CD14-positive monocyte (primary cell): ENCODE measurements around the gene SMYD3. TPM values are rescaled to one million over a fixed set of nuclear protein-coding genes. Genes with fewer than 3 reads are reported as not detected.

Experiments
- DNase-seq, 3 donors: peaks; one replicate each; pipeline ENCODE4 v3.0.0-alpha.2; 2011 to 2022
- H2AFZ ChIP-seq: 2 replicates; pipeline ENCODE4 v1.6.0; 2012; ENCODE audit warnings: mild to moderate bottlenecking, low read depth, low read length, inconsistent platforms; ENCODE audit not compliant: insufficient read depth, poor library complexity, severe bottlenecking
- H3K27ac ChIP-seq, 2 donors: 1 replicate in 1 of 2; 2 replicates in 1 of 2; pipeline ENCODE4 v1.5.1; 2012 to 2013; ENCODE audit warnings: low read length in 2 of 2, control low read depth in 1 of 2, inconsistent platforms in 1 of 2, low read depth in 1 of 2, mild to moderate bottlenecking in 1 of 2
- H3K27me3 ChIP-seq, 2 donors: one replicate each; pipeline versions ENCODE4 v1.6.0 to v1.6.1; 2011 to 2013; ENCODE audit warnings: low read length in 2 of 2; ENCODE audit not compliant: control insufficient read depth in 2 of 2, insufficient read depth in 2 of 2
- H3K36me3 ChIP-seq, 2 donors: replicated peaks in 1 of 2; 1 replicate in 1 of 2; 2 replicates in 1 of 2; pipeline versions ENCODE4 v1.5.1 to v1.6.1; 2012 to 2013; ENCODE audit warnings: low read length in 2 of 2, control low read depth in 1 of 2, inconsistent platforms in 1 of 2, mild to moderate bottlenecking in 1 of 2; ENCODE audit not compliant: insufficient read depth in 2 of 2, control insufficient read depth in 1 of 2
- H3K4me1 ChIP-seq, 2 donors: 1 replicate in 1 of 2; 2 replicates in 1 of 2; pipeline versions ENCODE4 v1.5.1 to v1.6.1; 2012 to 2013; ENCODE audit warnings: low read length in 2 of 2, control low read depth in 1 of 2, inconsistent platforms in 1 of 2, mild to moderate bottlenecking in 1 of 2, moderate library complexity in 1 of 2; ENCODE audit not compliant: insufficient read depth in 2 of 2, control insufficient read depth in 1 of 2
- H3K4me2 ChIP-seq: replicated peaks from 2 replicates; pipeline ENCODE3; 2012; ENCODE audit warnings: low read length, moderate library complexity, mild to moderate bottlenecking; ENCODE audit not compliant: poor library complexity, severe bottlenecking; ENCODE audit errors: extremely low read depth
- H3K4me3 ChIP-seq, 3 experiments: fragments of 200-600 bp in 1 of 3; sonication (generic) in 1 of 3; replicated peaks in 1 of 3; 1 replicate in 2 of 3; 2 replicates in 1 of 3; pipeline ENCODE4 v1.5.1; 2011 to 2013; ENCODE audit warnings: low read length in 3 of 3, mild to moderate bottlenecking in 3 of 3, control low read depth in 2 of 3, low read depth in 2 of 3, inconsistent platforms in 1 of 3, moderate library complexity in 1 of 3
- H3K79me2 ChIP-seq: 2 replicates; pipeline ENCODE4 v1.6.0; 2012; ENCODE audit warnings: mild to moderate bottlenecking, control low read depth, inconsistent platforms, low read length, moderate library complexity; ENCODE audit not compliant: insufficient read depth
- H3K9ac ChIP-seq: 2 replicates; pipeline ENCODE4 v1.6.0; 2017; ENCODE audit warnings: low read length, mild to moderate bottlenecking; ENCODE audit not compliant: insufficient read depth, poor library complexity, severe bottlenecking
- H3K9me3 ChIP-seq, 2 donors: replicated peaks in 1 of 2; 1 replicate in 1 of 2; 2 replicates in 1 of 2; pipeline versions ENCODE4 v1.5.1 to v1.6.1; 2012 to 2013; ENCODE audit warnings: low read length in 2 of 2, control low read depth in 1 of 2; ENCODE audit not compliant: control insufficient read depth in 1 of 2, insufficient read depth in 1 of 2
- H4K20me1 ChIP-seq: 2 replicates; pipeline ENCODE4 v1.6.0; 2012; ENCODE audit warnings: mild to moderate bottlenecking, low read length, control low read depth, moderate library complexity; ENCODE audit not compliant: insufficient read depth
- H3K27ac Mint-ChIP-seq, 7 donors: one replicate each; pipeline ENCODE4 v1.8.0; 2020; ENCODE audit warnings: mild to moderate bottlenecking in 7 of 7, mixed read lengths in 7 of 7, moderate library complexity in 6 of 7, inconsistent platforms in 2 of 7
- H3K27me3 Mint-ChIP-seq, 3 donors: one replicate each; pipeline ENCODE4 v1.8.0; 2021 to 2022; ENCODE audit warnings: low read depth in 3 of 3, mild to moderate bottlenecking in 3 of 3, mixed read lengths in 3 of 3, moderate library complexity in 3 of 3, inconsistent platforms in 1 of 3
- H3K36me3 Mint-ChIP-seq, 2 donors: one replicate each; pipeline ENCODE4 v1.8.0; 2020; ENCODE audit warnings: mixed read lengths in 2 of 2, inconsistent platforms in 1 of 2, mild to moderate bottlenecking in 1 of 2
- H3K4me1 Mint-ChIP-seq: one replicate; pipeline ENCODE4 v1.8.0; 2020; ENCODE audit warnings: mild to moderate bottlenecking, mixed read lengths
- H3K4me3 Mint-ChIP-seq, 2 donors: one replicate each; pipeline ENCODE4 v1.8.0; 2020; ENCODE audit warnings: mild to moderate bottlenecking in 2 of 2, mixed read lengths in 2 of 2, moderate library complexity in 1 of 2
- H3K9me3 Mint-ChIP-seq, 7 donors: one replicate each; pipeline ENCODE4 v1.8.0; 2020 to 2022; ENCODE audit warnings: mixed read lengths in 7 of 7, mild to moderate bottlenecking in 6 of 7, moderate library complexity in 6 of 7, inconsistent platforms in 2 of 7
- WGBS: methylation state at CpG from one replicate; pipeline ENCODE4 v1.1.5; 2013; ENCODE audit warnings: missing lambda C conversion rate; ENCODE audit not compliant: insufficient coverage; 5-methylcytosine and 5-hydroxymethylcytosine counted together
- intact Hi-C, 2 donors: fragments of 100-400 bp; cut with micrococcal nuclease; formaldehyde crosslinking; loops; one replicate each; pipeline versions ENCODE4 v1.15.0 to v1.15.1; 2023
- polyA plus RNA-seq, 3 donors: library from polyadenylated mRNA; depleted of rRNA in 1 of 3; unstranded in 2 of 3; stranded (reverse) in 1 of 3; fragments of 300-500 nt in 2 of 3; fragments of >200 nt in 1 of 3; fragmentation: Illumina TruSeq in 2 of 3; gene quantifications; 1 replicate in 2 of 3; 2 replicates in 1 of 3; pipeline ENCODE4 v1.2.3, GENCODE V29; 2012 to 2021
- TF ChIP-seq, protein P1 (sequence below): fragments of 200-600 bp; IDR thresholded peaks from one replicate; pipeline ENCODE4 v1.8.0; 2022; ENCODE audit warnings: antibody characterized with exemption, mild to moderate bottlenecking

Gene SMYD3
- polyA plus RNA-seq, 3 donors, result 2.7 to 8.4 (median 4.0) TPM

DNA sequence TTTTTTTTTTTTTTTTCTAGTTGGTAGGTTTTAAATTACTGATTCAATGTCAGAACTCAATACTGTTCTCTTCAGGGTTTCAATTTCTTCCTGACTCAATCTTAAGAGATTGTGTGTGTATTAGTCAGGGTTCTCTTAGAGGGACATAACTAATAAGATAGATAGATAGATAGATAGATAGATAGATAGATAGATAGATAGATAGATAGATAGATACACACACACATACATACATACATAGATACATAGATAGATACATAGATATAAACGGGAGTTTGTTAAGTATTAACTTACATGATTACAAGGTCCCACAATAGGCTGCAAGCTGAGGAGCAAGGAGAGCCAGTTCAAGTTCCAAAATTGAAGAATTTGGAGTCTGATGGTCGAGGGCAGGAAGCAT lies 251.3 kb downstream of the SMYD3 start:
- peaks cover 15 to 17% of the 10 kb centered on the region in 2 donors for H3K9me3 ChIP-seq
- H3K4me1 Mint-ChIP-seq, result no peaks in the 10 kb centered on the region
- WGBS, result 100% methylated on average over 1 of the region's 2 CpGs
- intact Hi-C loops, result no loop called here
- H3K27ac Mint-ChIP-seq, result no peak overlapping the region
- peaks cover 0 to 4% of the 10 kb centered on the region in 2 donors for H3K36me3 Mint-ChIP-seq
- no peak overlapping the region for H3K9ac ChIP-seq
- H3K9me3 Mint-ChIP-seq, result peaks cover 14 to 29% (median 27%) of the 10 kb centered on the region in 7 donors
- no peaks in the 10 kb centered on the region for H3K36me3 ChIP-seq
- no peaks in the 10 kb centered on the region for H3K27me3 ChIP-seq
- no peaks in the 10 kb centered on the region for H3K27me3 Mint-ChIP-seq
- no peak overlapping the region for H3K4me2 ChIP-seq
- DNase-seq, result no peak
- H3K4me3 Mint-ChIP-seq, result no peak overlapping the region
- no peak overlapping the region for H3K27ac ChIP-seq
- H4K20me1 ChIP-seq, result no peaks in the 10 kb centered on the region
- no peaks in the 10 kb centered on the region for H3K79me2 ChIP-seq
- no peaks in the 10 kb centered on the region for H3K4me1 ChIP-seq
- TF ChIP-seq, protein P1, sequence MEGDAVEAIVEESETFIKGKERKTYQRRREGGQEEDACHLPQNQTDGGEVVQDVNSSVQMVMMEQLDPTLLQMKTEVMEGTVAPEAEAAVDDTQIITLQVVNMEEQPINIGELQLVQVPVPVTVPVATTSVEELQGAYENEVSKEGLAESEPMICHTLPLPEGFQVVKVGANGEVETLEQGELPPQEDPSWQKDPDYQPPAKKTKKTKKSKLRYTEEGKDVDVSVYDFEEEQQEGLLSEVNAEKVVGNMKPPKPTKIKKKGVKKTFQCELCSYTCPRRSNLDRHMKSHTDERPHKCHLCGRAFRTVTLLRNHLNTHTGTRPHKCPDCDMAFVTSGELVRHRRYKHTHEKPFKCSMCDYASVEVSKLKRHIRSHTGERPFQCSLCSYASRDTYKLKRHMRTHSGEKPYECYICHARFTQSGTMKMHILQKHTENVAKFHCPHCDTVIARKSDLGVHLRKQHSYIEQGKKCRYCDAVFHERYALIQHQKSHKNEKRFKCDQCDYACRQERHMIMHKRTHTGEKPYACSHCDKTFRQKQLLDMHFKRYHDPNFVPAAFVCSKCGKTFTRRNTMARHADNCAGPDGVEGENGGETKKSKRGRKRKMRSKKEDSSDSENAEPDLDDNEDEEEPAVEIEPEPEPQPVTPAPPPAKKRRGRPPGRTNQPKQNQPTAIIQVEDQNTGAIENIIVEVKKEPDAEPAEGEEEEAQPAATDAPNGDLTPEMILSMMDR, result no peak
- no peak overlapping the region for H3K4me3 ChIP-seq
- H2AFZ ChIP-seq, result no peak overlapping the region

DNA sequence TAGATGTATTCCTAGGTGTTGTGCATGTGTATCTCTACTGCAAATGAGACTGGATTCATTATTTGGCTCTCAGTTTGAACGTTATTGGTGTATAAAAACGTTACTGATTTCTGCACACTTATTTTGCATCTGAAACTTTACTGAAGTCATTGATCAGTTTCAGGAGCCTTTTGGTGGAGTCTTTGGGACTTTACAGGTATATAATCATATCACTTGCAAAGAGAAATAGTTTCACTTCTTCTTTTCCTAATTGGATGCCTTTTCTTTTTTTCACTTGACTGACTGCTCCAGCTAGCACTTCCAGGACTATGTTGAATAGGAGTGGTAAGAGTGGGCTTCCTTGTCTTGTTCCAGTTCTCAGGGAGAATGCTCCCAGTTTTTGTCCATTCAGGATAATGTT lies 252.2 kb downstream of the SMYD3 start:
- H3K27ac Mint-ChIP-seq, result no peak overlapping the region
- H3K36me3 ChIP-seq, result no peaks in the 10 kb centered on the region
- H2AFZ ChIP-seq, result no peak overlapping the region
- no peak overlapping the region for H3K4me3 ChIP-seq
- no peaks in the 10 kb centered on the region for H3K4me1 ChIP-seq
- H3K36me3 Mint-ChIP-seq, result peaks cover 0 to 4% of the 10 kb centered on the region in 2 donors
- no peak overlapping the region for H3K9ac ChIP-seq
- intact Hi-C loops, result no loop called here
- peaks cover 13 to 14% of the 10 kb centered on the region in 2 donors for H3K9me3 ChIP-seq
- H3K27me3 Mint-ChIP-seq, result no peaks in the 10 kb centered on the region
- no peak overlapping the region for H3K27ac ChIP-seq
- WGBS, result no CpG with 5 or more reads among the region's 2 CpGs
- no peak for DNase-seq
- no peak overlapping the region for H3K4me3 Mint-ChIP-seq
- H3K27me3 ChIP-seq, result no peaks in the 10 kb centered on the region
- TF ChIP-seq, protein P1, result no peak
- no peaks in the 10 kb centered on the region for H3K4me1 Mint-ChIP-seq
- no peaks in the 10 kb centered on the region for H4K20me1 ChIP-seq
- H3K79me2 ChIP-seq, result no peaks in the 10 kb centered on the region
- H3K9me3 Mint-ChIP-seq, result peaks cover 9 to 25% (median 19%) of the 10 kb centered on the region in 7 donors
- H3K4me2 ChIP-seq, result no peak overlapping the region
